ENCODE results near the gene TNRC18.

TNRC18 gene

DNA sequence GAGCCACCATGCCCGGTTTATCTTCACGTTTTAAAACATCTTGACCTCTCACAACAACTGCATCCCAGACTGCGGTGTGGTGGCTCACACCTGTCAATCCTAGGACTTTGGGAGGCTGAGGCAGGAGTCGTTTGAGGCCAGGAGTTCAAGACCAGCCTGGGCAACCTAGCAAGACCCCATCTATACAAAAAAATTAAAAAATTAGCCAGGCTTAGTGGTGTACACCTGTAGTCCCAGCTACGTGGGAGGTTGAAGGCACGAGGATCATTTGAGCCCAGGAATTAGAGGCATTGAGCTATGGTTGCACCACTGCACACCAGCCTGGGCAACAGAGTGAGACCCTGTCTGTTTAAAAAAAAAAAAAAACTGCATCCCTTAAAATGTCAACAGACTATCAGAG lies 20.2 kb downstream of the TNRC18 start:
- no peak for DNase-seq

DNA sequence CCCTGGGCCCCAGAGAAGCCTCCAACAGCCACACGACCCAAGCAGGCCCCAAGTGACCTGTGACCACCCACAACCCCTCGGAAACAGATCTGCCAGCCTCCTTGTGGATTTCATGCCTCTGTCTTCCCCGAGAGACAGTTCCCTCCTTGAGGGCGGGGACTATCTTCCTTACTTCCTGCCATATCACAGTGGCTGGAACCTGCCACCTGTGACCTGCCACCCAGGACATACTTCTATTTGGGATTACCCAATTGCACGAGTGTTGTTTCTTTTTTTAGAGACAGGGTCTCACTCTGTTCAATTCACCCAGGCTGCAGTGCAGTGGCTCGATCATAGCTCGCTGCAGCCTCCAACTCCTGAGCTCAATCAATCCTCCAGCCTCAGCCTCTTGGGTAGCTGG lies 25.9 kb downstream of the TNRC18 start:
- DNase-seq: no peak

DNA sequence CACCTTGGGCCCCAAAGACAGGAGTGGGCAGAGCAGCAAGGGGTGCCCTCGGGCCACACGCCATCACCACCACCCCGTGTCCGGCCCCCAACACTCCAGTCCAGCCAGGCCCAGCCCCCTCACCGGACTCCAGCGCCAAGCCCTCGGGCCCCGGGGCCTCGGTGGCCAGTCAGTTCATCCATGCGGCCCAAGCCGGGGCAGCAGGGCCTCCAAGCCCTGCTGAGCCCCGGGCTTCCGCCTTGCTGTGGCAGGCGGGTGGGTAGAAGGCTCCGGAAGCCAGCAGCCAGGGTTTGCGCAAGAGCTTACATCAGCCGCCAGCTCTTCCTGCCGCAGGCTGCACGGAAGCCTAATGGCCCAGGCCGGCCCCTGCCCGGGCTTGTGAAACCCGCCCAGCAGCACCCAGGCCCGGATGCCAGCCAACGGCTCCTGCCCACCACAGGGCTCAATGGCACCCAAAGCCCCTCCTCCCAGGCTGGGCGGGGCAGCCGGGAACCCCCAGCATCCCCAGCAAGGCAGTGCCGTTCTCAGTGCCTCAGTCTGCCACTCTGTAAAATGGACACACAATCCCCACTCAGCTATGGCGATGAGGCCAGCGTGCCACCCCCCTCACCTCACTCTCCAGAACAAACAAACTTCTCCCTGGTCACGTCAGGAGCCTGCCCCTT lies 26.5 kb downstream of the TNRC18 start:
- no peak for DNase-seq

DNA sequence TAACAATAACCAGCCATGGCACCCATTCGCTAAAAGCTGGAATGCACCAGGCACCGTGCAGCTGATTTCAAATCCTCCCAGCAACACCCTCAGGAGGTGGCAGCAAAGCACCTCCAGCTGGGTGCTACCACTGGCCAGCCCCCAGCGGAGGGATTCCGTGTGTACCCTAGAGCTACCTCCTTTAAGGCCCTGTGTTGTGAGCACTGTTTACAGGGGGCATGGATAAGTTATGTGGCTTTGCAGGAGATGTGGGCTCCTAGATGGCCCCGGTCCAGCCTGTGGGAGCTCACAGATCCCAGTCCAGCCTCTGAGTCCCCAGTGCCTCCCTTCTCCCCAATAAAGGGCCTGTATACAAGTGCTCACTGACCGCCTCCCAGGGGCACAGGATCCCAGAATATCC lies 27.1 kb downstream of the TNRC18 start:
- DNase-seq: no peak

DNA sequence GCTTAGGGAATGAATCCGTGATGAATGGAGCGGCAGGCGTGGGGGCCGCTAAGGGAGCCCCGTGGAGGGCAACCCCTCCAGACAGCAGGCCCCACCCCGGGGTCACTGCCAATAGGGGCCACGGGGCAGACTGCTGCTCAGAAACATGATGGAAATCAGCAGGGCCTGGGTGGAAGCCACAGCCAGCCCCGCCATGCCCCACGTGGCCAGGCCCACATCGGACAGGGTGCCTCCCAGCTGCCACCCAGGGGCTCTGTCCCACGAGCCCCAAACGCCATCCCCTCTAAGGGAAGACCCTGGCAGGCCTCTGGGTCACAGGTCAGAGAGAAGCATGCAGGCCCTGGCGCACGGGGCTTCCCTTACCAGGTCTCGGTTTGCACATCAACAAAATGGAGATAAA lies 28.4 kb downstream of the TNRC18 start:
- DNase-seq: no peak

DNA sequence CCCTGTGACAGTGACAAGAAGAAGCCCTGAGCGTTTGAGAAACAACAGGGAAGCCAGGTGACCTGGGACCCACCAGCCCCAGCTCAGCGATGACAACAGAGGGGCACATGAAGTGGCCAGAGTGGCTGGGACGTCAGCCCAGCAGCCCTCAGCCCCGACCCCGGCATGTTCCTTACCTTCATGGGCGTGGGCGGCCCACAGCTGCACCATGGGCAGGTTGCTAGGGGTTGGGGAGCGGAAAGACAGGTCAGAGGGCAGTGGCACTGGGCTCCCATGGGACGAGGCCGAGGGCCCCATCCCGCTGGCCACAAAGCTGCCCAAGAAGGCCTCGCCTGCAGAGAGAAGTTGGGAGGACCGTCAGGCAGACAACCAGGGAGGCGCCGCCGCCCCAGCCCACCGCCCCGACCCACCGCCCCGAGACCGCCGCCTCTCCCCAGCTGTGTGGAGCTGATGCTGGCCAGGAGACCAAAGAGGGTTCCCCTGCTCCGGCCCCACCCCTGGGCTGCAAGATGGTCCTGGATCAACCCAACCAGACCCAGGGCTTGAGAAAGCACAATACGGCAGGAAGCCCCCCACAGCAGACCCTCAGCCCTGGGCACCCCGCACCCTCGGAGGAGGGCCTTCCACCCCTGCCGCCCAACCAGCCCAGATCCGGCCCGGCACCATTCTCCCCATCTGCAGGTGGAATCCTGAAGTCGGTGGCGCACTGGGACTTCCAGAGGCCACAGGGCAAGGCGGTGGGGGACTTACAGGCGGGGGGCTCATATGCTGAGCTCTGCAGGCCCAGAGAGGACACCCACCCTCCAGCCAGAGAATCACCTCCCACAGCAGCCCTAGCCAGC lies 29.1 kb downstream of the TNRC18 start:
- DNase-seq: no peak

DNA sequence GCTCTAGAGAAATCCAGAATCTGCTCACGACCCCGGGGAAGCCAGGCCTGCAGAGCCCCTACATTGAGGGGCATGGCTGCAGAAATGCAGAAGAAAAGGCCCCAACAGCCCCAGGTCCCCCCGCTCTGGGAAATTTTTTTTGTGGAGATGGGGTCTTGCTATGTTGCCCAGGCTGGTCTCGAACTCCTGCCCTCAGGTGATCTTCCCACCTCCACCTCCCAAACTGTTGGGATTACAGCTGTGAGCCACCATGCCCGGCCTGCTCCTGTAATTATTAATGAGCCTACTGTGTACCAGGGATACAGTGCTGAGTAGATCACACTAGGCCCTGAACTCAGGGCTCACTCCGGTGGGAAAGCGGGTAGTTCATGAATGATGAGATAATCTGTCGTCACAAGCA lies 29.9 kb downstream of the TNRC18 start:
- no peak for DNase-seq

DNA sequence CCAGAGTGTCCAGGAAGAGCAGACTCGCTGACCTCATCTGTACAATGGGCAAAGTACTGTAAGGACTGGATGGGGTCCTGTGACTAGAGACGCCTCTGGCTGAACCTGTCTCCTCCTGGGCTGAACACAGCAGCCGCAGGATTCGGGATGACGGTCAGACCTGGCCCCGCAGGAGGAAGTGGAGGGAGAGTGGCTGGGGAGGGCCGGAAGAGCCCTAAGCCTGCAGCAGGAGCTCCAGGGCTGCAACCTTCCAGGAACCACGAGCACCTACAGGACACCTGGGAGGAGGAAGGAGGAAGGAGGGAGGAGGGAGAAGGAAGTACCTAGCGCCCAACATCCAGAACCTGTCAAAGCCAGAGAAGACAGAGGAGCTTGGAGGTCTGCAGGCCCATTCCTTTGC lies 30.3 kb downstream of the TNRC18 start:
- no peak for DNase-seq

DNA sequence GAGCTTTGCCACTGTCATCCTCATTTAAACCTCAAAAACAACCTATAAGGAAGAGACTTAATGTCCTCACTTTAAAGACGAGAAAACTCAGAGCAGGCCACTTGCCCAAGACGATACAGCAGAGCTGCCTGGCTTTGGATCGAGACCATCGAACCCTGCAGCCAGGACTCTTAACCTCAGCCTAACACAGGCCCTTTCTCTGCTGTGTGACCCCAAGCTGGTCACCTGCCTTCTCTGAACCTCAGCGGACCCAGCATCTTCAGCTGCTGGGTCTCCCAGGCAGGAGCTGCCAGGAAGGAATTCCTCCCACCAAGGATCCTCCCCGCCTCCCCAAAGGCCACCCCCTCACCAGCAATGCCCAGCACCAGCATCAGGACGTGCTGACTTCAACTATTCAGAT lies 32.7 kb downstream of the TNRC18 start:
- no peak for DNase-seq

DNA sequence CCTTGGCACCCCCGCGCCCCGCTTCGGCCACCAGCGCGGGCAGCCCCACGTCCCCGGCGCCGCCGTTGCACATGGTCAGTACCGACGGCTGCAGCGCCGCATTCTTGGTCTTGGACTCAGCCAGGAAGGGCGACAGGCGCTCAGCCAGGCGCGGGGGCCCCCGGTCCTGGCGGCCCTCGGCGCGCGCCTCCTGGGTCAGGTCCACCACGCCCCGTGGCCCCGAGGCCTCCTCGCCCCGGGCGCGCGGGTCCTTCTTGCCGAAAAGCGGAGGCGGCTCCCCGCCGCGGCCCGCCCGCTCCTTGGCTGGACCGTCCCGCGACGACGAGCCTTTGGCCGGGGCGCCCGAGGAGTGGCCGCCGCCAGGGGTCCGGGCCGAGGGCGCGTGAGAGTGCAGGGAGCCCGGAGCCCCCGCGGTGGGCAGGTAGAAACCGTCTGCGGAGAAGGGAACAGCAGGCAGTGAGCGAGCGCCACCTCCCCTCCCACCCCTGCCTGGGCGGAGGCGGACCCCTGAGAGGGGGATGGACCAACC lies 34.7 kb downstream of the TNRC18 start:
- no peak for DNase-seq

DNA sequence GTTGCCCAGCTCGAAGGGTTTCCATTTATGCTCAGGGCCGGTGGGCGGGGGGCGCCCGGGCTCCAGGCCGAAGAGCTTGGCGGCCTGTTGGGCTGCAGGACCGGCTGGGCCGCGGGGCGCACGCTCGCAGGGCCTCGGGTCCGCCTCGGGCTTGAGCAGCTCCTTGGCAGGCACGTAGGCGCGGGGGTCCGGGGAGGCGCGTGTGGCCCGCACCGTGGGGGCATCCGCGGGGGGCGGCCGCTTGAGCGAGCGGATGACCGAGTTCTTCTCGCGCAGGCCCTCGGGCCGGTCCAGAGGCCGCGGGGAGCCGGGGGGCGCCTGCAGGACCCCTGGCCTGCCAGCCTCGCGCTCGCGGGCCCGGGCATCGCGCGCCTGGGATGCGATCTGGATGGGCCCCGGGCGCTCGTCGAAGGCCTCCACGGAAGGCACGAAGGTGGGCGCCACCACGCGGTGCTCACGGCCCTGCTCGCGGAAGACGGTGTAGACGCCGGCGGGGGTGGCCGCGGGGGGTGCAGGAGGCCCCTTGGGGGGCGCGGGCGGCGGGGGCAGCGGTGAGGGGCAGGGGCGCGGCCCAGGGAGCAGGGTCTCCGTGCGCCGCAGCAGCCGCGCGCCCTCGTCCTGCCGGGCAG lies 35.2 kb downstream of the TNRC18 start:
- no peak for DNase-seq

DNA sequence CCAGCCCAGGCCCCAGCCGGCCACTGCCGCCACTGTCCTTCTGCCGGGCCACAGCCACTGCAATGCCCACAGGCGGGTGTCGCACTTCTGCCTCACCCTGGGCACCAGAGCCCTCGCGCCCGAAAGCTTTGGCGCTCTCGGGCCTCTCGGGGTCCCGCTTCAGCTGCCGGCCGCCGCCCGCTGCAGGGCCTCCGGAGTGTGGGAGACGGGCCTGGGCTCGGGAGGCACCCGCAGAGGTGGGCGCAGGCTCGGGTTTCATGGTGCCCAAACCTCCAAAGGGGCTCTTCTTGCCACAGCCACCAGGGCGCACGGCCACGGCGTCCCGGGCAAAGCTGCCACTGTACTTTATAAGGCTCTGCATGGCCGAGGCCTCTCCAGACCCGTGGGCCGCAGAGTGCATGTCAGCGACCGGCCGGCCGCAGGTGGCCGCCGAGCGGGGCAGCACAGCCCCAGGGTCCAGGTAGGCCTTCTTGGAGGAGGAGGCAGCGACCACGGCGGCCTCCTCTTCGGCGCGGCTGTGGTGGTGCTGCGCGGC lies 35.9 kb downstream of the TNRC18 start:
- DNase-seq: no peak

DNA sequence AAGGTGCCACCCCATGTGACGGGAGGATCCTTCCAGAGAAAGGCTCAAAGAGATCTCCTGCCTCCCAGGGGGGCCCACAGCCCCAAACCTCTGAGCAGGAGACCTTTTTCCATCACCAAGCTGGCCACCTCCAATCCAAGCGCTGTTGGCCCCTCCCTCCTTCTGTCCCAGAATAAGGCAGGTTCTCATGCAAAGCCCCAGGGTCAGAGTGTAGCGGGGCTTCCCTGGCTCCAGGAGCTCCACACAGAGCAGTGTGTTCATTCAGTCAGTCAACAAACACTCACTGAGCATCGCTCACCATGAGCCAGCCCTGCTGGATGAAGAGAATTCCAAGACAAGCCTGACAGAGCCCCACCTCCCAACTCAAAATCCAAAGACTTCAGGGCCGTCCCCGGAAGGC lies 39.0 kb downstream of the TNRC18 start:
- DNase-seq: no peak

DNA sequence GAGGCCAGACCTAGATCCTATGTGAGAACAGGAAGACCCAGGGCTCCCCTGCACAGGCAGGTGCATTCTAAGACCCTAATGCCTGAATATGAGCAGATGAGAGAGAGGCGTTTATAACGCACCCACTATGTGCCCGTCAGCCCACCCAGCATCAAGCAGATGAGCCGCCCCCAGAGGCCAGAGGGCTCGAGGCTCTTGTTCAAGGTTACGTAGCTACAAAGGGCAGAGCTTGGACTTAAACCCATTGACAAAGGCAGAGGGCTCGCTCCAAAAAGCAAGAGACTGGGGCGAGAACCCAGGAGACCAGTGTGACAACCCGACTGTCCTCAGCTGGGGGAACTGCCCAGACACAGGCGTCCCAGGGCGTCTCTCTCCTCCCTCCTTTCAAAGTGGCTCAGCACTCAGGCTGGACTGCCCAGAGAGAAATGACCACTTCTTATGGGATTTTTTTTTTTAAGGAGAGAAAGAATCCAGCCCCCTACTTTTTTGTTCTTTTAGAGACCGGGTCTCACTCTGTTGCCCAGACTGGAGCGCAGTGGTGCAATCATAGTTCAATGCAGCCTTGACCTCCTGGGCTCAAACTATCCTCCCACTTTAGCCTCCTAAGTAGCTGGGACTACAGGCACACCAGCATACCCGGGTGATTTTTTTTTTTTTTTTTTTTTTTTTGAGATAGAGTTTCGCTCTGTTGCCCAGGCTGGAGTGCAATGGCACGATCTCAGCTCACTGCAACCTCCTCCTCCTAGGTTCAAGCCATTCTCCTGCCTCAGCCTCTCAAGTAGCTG lies 40.1 kb downstream of the TNRC18 start:
- no peak for DNase-seq

DNA sequence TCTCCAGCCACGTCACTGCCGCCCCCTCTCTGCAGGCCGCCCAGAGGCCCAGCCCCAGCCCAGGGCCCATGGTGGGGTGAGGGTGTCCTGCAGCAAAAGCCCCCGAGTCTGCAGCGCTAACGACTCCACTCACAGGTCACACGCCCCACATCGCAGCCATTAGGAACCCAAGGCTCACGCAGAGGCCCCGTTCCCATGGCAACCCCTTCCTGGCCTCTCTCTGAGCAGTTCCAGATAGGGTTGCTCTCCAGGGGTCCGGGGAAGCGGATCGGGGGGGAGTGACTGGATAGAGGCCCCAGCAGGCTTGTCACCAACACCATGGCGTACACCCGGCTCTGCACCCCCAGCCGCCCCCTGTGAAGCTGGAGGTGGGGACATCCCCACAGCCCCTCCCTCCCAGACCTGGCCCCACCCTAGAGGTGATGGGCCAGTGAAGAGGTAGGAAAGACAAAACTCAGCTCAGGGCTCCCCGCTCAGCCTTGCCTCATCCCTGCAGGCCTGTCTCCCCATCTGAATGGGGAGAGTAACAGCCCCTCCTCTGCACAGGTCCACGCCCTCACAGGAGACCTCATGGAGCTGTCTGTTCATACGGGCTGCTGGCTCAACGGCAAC lies 41.2 kb downstream of the TNRC18 start:
- DNase-seq: no peak

DNA sequence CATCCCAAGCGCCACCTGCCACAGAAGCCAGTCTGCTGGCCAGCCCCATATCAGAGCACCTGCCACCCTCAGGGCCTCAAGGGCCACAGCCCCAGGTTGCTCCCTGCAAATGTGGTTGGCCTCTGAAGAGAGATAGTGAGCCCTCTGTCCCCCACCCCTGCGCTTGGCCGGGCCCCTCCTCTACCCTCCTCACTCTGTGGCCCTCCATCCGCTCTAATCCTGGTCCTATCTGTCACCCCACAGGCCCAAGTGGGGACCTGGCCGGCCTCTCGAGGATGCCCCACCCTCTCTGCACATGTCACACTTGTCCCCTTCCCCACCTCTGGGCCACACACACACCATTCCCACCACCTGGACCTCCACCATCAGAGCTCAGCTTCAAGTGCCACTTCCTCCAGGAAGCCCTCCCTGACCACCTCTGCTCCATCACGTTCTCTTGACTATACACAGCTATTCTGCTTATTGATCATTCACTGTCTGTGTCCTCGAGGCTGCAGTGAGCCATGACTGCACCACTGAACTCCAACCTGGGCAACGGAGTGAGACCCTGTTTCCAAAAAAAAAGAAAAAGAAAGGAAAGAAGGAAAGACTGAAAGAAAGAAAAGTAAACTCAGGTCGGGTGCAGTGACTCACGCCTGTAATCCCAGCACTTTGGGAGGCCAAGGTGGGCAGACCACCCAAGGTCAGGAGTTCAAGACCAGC lies 42.4 kb downstream of the TNRC18 start:
- no peak for DNase-seq

DNA sequence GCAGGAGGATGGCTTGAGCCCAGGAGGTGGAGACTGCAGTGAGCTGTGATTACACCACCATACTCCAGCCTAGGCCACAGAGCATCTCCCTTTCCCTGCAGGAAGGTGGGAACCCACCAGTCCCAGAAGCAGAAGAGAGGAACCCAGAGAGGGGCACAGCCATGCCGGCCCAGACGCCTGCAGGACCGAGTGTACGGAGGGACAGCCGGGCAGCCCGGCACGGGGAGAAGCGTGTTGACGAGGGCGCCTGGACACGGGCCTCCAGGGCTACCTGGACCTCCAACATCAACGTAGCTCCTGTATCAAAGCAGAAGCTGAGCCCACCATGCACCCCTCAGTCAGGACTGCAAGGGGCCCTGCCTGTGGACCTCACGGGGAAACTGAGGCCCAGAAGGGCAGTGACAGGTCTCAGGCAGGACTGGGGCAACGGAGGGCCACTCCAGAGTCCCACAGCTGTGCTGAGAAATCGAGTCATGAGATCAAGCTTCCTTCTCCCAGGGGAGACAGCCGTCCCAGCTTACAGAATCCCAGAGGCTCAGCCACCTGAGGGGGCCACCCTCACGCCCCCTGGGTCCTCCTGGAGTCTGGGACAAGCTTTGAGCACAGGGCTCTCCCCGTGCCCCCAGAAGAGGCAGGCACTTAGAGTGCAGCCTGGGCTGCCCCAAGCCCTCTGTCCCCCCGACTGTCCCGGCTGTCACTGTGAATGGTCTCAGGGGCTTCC lies 43.1 kb downstream of the TNRC18 start:
- no peak for DNase-seq

DNA sequence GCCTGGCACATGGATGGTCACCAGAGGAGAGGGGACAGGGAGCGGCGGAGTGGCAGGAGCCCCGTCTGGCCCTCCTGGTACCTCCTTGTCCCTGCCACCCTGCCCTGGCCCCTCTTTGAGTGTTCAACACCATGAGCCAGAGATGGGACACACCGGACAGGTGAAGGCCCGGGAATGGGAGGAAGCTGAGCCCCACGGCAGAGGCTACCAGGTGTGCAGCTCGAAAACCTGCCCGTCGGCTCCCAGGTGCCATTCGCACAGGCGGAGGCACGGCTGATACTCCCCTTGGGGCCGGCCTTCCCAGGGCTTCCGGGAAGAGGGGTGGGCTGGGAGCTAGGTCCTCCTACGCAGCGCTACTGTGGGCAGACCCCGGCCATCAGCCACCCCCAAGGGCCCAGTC lies 44.1 kb downstream of the TNRC18 start:
- no peak for DNase-seq

DNA sequence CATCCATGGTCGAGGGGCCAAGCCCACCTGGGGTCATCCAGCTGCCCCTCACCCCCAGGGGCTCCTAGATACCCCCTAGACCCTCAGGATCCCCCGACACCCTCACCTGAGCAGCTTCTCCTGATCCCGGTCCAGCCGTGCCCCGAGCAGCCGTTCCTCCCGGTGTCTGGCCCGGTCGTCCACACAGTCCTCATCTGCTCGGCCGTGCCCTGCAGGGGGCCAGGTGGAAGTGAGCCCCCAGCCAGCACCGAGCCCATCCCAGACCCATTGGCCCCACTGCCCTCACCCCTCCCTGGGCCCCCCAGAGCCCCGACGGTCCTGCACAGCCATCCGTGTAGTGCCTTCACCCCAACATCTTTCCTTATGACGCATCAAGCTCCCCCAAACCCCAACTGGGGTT lies 45.8 kb downstream of the TNRC18 start:
- no peak for DNase-seq

DNA sequence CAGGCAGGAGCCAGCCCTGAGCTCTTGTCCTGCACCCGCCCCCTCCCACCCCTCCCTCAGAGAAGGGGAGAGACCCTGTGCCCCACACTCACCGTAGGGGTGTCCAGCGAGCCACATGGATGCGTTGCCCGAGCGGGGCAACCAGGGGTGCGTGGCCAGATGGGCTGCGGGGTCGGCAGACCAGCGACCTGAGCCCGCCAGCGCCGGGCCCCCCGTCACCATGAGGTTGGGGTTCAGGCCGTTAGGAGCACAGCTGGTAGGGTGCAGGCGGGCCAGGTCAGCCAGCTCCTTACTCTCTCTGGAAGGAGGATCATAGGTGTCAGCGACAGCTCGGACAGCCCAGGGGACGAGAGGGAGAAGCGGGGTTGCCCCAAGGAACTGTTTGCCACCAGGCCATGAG lies 46.4 kb downstream of the TNRC18 start:
- DNase-seq: no peak

DNA sequence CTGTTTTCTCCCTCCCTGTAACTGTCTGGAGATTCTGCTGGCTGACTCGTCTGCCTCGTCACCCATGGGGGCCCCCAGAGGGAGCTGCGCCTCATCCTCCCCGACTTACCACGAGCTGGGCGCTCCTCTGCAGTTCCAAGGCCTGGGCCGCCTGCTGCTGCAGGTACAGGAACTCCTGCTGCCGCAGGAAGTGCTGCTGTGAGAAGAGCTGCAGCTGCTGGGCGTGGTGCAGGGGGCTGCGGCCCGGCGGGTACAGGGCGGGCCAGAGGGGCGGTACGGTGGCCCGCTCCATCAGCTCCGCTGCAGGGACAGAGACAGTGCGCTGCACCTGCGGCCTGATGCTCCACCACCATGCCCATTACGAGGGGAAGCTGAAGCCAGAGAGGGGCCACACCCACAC lies 47.7 kb downstream of the TNRC18 start:
- DNase-seq: no peak

All from HCEC 1CT (cell line).